Uterus (tissue), 4 donors: Measurements from ENCODE around the gene ANKLE1. TPM values are rescaled to one million over a fixed set of nuclear protein-coding genes. Genes with fewer than 3 reads are reported as not detected.

Experiments used
- DNase-seq, 2 donors: peaks; one replicate each; pipeline ENCODE4 v3.0.0-alpha.2; 2019 to 2020
- H3K27ac ChIP-seq, 2 donors: fragments of 200-600 bp; sonication (generic); 1 replicate in 1 of 2; 2 replicates in 1 of 2; pipeline ENCODE4 v1.5.1; 2016 to 2018
- H3K27me3 ChIP-seq, 2 donors: fragments of 200-600 bp; sonication (generic); one replicate each; pipeline ENCODE4 v1.5.1; 2018 to 2019; ENCODE audit warnings: control low read depth in 1 of 2
- H3K36me3 ChIP-seq, 2 donors: fragments of 200-600 bp; sonication (generic); one replicate each; pipeline ENCODE4 v1.5.1; 2019; ENCODE audit warnings: control low read depth in 1 of 2
- H3K4me1 ChIP-seq, 2 donors: fragments of 200-600 bp; sonication (generic); one replicate each; pipeline ENCODE4 v1.5.1; 2018 to 2019; ENCODE audit warnings: control low read depth in 1 of 2
- H3K4me3 ChIP-seq, 2 donors: fragments of 200-600 bp; sonication (generic); 1 replicate in 1 of 2; 2 replicates in 1 of 2; pipeline ENCODE4 v1.5.1; 2018 to 2019; ENCODE audit warnings: mild to moderate bottlenecking in 1 of 2
- H3K9me3 ChIP-seq, 2 donors: fragments of 200-600 bp; sonication (generic); one replicate each; pipeline ENCODE4 v1.5.1; 2019; ENCODE audit warnings: control low read depth in 1 of 2
- POLR2A ChIP-seq, 2 donors: fragments of 450-650 bp; IDR thresholded peaks; one replicate each; pipeline ENCODE4 v1.6.1; 2016; ENCODE audit warnings: antibody characterized with exemption in 2 of 2, mild to moderate bottlenecking in 1 of 2, moderate library complexity in 1 of 2
- intact Hi-C: fragments of 100-400 bp; cut with DNase I; formaldehyde crosslinking; loops from one replicate; pipeline ENCODE4 v1.15.1; 2023; ENCODE audit warnings: low total_unique reads
- total RNA-seq, 4 donors: library from RNA; depleted of rRNA in 3 of 4; stranded (reverse); fragments of >200 nt in 3 of 4; gene quantifications; one replicate each; pipeline versions ENCODE4 v1.1.0 to v1.2.4, GENCODE V29; 2014 to 2023
- TF ChIP-seq, protein P1 (sequence below), 4 experiments: fragments of 200-600 bp in 2 of 4; fragments of 450-650 bp in 2 of 4; sonication (generic) in 2 of 4; IDR thresholded peaks; one replicate each; pipeline ENCODE4 v1.5.1; 2016 to 2019; ENCODE audit warnings: antibody characterized with exemption in 4 of 4, mild to moderate bottlenecking in 2 of 4, moderate library complexity in 1 of 4
- donor health status: DM: yes; HTN: yes; CAD: no.

The ANKLE1 gene
- total RNA-seq, 4 donors from 2014 or later: 1.6 to 2.4 TPM; not detected in 2

DNA sequence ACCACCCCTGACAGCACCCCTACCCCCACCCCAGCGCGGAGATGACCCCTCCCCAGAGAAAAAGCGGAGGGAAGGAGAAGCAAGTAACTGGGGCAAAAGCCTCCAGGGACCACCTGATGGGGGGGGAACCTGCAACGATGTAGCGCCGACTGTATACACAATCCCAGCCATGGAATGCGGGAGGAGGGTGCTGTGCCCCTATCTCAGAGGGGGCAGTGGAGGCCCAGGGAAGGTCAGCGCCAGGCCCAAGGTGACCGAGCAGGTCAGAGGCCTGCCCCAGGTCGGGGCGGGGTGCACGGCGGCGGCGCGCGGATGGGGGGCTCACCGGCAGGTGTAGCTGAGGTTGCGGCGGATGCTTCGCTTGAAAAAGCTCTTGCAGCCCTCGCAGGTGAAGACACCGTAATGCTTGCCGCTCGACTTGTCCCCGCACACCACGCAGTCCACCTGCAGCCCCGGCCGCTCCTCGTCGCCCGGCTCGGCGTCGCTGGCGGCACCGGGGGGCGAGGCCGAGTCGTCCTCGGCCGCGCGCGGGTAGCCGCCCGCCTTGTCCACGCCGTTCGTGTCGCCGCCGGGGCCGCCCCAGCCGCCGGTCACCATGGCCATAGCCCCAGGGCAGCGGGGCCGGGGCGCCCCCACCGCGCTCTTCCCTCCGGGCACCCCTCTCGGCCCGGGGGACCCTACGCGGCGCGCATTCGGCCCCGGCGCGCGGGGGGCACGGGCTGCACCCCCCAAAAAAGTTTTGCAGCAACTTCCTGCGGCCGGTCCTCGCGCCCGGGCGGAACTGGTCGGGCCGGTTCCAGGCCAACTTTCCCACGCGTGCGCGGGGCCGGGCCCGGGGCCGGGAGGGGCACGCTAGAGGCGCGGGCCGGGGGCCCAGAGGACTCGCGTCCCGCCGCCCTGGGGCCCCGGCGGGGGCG is 36.8 kb upstream of the ANKLE1 start:
- no peaks in the 10 kb centered on the region for H3K27me3 ChIP-seq
- H3K4me1 ChIP-seq: peaks cover 0 to 13% of the 10 kb centered on the region in 2 donors
- TF ChIP-seq, protein P1, sequence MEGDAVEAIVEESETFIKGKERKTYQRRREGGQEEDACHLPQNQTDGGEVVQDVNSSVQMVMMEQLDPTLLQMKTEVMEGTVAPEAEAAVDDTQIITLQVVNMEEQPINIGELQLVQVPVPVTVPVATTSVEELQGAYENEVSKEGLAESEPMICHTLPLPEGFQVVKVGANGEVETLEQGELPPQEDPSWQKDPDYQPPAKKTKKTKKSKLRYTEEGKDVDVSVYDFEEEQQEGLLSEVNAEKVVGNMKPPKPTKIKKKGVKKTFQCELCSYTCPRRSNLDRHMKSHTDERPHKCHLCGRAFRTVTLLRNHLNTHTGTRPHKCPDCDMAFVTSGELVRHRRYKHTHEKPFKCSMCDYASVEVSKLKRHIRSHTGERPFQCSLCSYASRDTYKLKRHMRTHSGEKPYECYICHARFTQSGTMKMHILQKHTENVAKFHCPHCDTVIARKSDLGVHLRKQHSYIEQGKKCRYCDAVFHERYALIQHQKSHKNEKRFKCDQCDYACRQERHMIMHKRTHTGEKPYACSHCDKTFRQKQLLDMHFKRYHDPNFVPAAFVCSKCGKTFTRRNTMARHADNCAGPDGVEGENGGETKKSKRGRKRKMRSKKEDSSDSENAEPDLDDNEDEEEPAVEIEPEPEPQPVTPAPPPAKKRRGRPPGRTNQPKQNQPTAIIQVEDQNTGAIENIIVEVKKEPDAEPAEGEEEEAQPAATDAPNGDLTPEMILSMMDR (IDR thresholded peaks at IDR 0.05): no peak
- no peak for TF ChIP-seq POLR2A (IDR thresholded peaks at IDR 0.05)
- intact Hi-C loops: no loop called here
- peak overlapping the region; percentile 76 to 84 for H3K27ac ChIP-seq
- peak in 1 of 2 donors; percentile 60 for DNase-seq
- no peaks in the 10 kb centered on the region for H3K36me3 ChIP-seq
- no peaks in the 10 kb centered on the region for H3K9me3 ChIP-seq
- peak overlapping the region; percentile 53 to 56 for H3K4me3 ChIP-seq

DNA sequence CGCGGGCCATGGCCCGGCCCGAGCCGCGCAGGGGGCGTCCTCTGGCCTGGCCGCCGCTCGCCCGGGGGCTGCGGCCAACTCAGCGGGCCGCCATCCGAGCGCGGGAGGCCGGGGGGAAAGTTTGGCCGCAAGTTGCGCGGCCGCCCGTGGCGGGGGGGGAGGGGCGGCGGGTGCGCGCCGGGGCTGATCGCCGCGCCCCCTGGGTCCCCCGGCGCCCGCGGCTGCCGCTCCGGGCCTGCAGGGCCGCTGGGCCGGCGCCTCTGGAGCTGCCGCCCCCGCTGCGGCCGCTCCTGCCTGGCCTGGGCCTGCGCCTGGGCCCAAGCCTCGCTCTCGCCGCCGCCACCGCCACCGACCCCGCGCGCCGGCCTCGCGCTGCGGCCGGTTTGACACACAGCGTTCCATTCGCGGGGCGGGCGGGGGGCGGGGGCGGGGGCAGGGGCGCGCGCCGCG is 36.1 kb upstream of the ANKLE1 start, which contains the start of gene NR2F6:
TSS of gene NR2F6 (minus strand) at position 385 of the 450 bp plus-strand sequence. CDS start 699 bp downstream, outside the sequence.
- no peaks in the 10 kb centered on the region for H3K9me3 ChIP-seq
- no peaks in the 10 kb centered on the region for H3K36me3 ChIP-seq
- intact Hi-C loops: no loop called here
- peak within 1 kb of the TSS; percentile 87 to 90 for H3K27ac ChIP-seq
- TF ChIP-seq, protein P1 (IDR thresholded peaks at IDR 0.05): peak in 1 of 4 experiments; percentile 13
- peak; percentile 50 to 55 for TF ChIP-seq POLR2A (IDR thresholded peaks at IDR 0.05)
- peak in 1 of 2 donors; percentile 37 for DNase-seq
- H3K27me3 ChIP-seq: no peaks in the 10 kb centered on the region
- peaks cover 0 to 13% of the 10 kb centered on the region in 2 donors for H3K4me1 ChIP-seq
- peak within 1 kb of the TSS; percentile 56 to 60 for H3K4me3 ChIP-seq

DNA sequence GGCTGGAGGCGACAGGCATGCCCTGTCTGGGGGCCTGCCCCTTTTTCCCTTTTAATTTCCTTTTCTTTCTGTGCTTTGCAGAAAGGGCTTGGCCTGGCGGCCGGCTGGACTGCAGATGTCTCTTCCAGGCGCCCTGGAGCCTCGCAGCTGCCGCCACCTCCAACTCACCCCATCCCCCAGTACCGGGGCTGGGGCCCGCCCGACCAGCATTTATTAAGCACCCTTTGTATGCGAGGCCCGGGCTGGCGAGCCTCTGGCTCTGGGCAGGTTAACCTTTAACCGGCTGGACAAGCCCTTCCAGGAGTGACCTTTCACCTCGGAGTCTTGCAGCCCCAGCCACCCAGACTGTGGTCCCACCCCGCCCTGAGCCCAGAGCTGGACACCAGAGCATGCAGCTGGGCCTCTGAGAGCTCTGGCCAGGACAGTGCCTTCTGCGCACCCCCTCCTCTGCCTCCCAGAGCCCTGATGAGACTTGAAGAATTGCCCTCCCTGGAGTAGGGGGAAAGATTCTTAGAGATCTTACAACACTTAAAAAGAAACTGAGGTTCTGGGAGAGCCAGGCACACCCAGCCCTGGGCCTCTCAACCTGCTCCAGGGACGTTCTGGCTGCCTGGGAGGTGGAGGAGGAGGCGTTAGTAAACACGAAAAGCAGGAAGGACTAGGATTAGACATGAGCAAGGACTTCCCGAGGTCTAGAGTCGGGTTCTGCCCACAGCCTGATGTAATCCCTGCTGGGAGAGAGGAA is 34.8 kb upstream of the ANKLE1 start:
- DNase-seq: peak in 1 of 2 donors; percentile 51
- Histone ChIP-seq H3K27me3 (no peaks in the 10 kb centered on the region), H3K4me3 (peak overlapping the region; percentile 56 to 60), H3K4me1 (peaks cover 0 to 13% of the 10 kb centered on the region in 2 donors), H3K9me3 (no peaks in the 10 kb centered on the region), H3K27ac (peak overlapping the region; percentile 87 to 90), H3K36me3 (no peaks in the 10 kb centered on the region)
- TF ChIP-seq, protein P1 (IDR thresholded peaks at IDR 0.05): no peak
- TF ChIP-seq POLR2A (IDR thresholded peaks at IDR 0.05): no peak
- intact Hi-C loops: no loop called here

DNA sequence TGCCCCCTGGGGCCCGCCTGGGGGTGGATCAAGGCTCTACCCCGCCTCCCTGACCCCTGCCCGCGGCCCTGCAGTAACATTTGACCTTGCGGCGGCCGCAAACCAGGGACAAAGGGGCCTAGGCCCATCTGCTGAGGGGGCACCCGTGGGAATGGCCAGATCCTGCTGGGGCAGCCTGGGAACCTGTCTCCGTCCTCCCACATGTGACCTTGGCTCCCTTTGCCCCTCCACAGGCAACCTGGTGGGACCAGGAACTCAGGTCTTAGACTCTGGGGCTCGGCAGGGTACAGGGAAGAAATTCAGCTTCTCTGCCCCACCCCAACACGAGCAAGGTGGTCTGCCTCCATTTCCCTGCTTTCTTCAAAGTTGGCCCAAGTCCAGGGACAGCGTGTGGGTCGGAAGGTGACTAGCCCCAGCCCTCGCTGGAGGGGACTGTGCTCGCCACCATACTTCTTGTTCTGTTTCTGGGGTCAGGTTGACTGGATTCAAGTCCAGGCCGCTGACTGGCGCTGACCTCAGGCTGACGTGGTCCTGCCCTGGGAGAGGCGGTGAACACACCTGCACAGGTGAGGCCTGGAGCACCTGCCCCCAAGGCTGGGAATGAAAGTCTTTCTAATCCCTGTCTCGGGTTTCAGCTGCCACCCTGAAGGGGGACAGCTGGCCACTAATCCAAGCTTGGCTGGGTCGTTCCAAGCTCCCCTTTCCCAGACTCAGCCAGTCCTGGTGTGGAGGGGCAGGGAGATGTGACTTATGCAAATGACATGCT is 33.5 kb upstream of the ANKLE1 start:
- Histone ChIP-seq H3K36me3 (no peaks in the 10 kb centered on the region), H3K9me3 (no peaks in the 10 kb centered on the region), H3K4me1 (peaks cover 0 to 3% of the 10 kb centered on the region in 2 donors), H3K4me3 (no peak overlapping the region), H3K27ac (peak overlapping the region in 1 of 2 donors; percentile 8), H3K27me3 (no peaks in the 10 kb centered on the region)
- intact Hi-C loops: no loop called here
- DNase-seq: no peak
- TF ChIP-seq, protein P1 (IDR thresholded peaks at IDR 0.05): no peak
- TF ChIP-seq POLR2A (IDR thresholded peaks at IDR 0.05): no peak
